OCI-LY1 (cell line): ENCODE results near the gene SLC7A7.

Experiments
- CTCF ChIP-seq: fragments of 200-600 bp; sonication (generic), shearing (Covaris generic); IDR thresholded peaks from 2 replicates; pipeline ENCODE4 v1.5.1; 2017; ENCODE audit warnings: mild to moderate bottlenecking, antibody characterized with exemption, low read length, moderate library complexity, mixed read lengths
- EZH2 ChIP-seq: fragments of 200-600 bp; sonication (generic), shearing (Covaris generic); IDR thresholded peaks from 2 replicates; pipeline ENCODE4 v1.8.0; 2017; ENCODE audit warnings: borderline replicate concordance, mixed run types, mild to moderate bottlenecking, antibody characterized with exemption, low read length, moderate library complexity, mixed read lengths

GRCh38 chr14:22801716-22802115, 13.5 kb downstream of the SLC7A7 start:
- TF ChIP-seq CTCF (no peak), EZH2 (no peak)
